Glutamatergic neuron (in vitro differentiated cells): Measurements from ENCODE around the gene IDUA. TPM values are rescaled to one million over a fixed set of nuclear protein-coding genes. Genes with fewer than 3 reads are reported as not detected.

ENCODE experiments used
- DNase-seq: peaks from one replicate; pipeline ENCODE4 v3.0.0; 2022
- H3K27ac Mint-ChIP-seq: one replicate; pipeline ENCODE4 v1.8.0; 2020; ENCODE audit warnings: mild to moderate bottlenecking, mixed read lengths, inconsistent platforms; ENCODE audit not compliant: unreplicated experiment
- H3K27me3 Mint-ChIP-seq: one replicate; pipeline ENCODE4 v1.8.0; 2020; ENCODE audit warnings: mild to moderate bottlenecking, moderate library complexity, mixed read lengths, inconsistent platforms; ENCODE audit not compliant: unreplicated experiment
- H3K36me3 Mint-ChIP-seq: one replicate; pipeline ENCODE4 v1.8.0; 2020; ENCODE audit warnings: mild to moderate bottlenecking, mixed read lengths, inconsistent platforms; ENCODE audit not compliant: unreplicated experiment
- H3K4me1 Mint-ChIP-seq: one replicate; pipeline ENCODE4 v1.8.0; 2020; ENCODE audit warnings: mild to moderate bottlenecking, low read depth, mixed read lengths, inconsistent platforms; ENCODE audit not compliant: unreplicated experiment
- H3K4me3 Mint-ChIP-seq: one replicate; pipeline ENCODE4 v1.8.0; 2020; ENCODE audit warnings: mild to moderate bottlenecking, mixed read lengths, inconsistent platforms; ENCODE audit not compliant: unreplicated experiment
- H3K9me3 Mint-ChIP-seq: one replicate; pipeline ENCODE4 v1.8.0; 2020; ENCODE audit warnings: mild to moderate bottlenecking, moderate library complexity, mixed read lengths, inconsistent platforms; ENCODE audit not compliant: unreplicated experiment
- CTCF ChIP-seq: fragments of 200-600 bp; sonication (generic); IDR thresholded peaks from one replicate; pipeline ENCODE4 v1.5.0; 2021; ENCODE audit not compliant: partially characterized antibody, unreplicated experiment
- total RNA-seq: library from RNA; stranded (reverse); fragmentation: NEBNext Ultra II Directional; extraction: Animal tissue kit (Norgen Biotek cat#: 25700); gene quantifications from one replicate; pipeline ENCODE4 v1.2.1, GENCODE V29; 2021; ENCODE audit not compliant: unreplicated experiment

Gene IDUA
- total RNA-seq, 1 donor from 2014 or later, result 20.3 TPM

DNA sequence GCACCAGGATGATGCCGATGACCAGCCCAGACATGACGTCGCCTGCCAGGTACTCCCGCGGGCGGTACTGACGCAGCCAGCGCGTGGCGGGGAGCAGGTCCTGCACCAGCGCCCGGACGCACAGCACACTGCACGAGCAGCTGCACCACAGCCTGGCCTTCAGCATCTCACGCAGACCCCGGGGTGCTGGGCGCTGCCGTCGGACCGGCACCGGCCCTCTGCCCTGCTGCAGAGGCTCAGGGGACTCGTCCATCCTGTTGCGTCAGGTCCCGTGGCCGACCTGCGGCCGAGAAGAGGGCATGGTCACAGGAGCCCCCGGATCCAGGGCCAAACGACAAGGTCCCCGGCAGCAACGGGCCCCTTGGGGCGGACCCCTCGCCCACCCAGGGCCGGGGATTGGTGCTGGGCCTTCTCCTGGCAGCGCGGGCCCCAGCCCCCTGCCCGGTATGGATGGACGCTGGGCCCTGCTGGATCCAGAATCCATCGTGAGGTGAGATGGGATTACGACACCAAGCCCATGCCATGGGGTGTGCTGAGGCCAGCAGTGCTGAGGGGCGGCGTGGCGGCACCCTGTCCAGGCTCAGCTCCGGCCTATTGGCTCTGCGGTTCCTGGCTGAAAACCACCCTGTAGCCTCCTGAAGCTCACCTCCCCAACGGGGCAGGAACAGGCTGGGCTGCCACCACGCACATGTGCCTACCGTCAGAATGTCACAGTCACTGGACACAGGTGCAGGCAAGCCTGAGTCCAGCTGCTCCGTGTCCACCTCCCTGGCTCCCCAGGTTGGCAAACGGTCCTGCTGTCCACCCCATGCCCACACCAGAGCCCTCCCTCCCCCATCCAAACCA is 4.8 kb downstream of the IDUA start:
- H3K9me3 Mint-ChIP-seq, result peaks cover 3% of the 10 kb centered on the region

DNA sequence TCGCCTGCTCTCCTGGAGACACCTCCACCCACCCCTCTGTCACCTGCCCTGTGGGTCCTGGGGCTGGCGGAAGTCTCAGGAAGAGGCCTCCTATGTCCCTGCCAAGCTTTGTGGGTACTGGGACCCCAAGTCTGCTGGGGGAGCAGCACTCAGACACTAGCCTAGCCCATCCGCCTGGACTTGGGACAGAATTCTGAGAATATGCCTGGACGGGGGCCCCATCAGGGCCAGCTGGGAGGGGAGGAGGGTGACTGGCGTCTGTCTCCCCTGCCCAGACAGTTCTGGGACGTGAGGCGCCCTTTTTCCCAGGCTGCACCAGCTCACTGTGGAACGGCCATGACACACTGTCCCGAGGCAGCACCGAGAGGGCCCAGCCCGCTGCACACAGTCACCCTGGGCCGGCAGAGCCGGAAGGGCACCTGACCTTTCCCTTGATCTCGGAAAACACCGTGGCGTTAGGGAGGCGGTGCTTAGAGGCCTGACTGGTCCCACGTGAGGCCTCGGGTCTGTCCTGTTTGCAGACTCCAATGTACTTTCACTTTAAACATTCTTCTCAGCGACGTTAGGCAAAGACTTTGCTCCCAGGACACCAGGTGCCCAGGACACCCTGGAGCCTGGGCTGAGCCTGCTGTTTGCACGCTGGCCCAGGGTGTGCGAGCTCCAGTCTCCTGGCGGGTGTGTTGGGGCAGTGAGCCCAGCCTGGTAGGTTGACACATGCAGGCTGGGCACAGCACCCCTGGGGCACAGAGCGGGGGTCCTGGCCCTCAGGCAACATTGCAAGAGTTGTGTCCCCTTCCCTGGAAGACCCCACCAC is 5.7 kb downstream of the IDUA start:
- Mint-ChIP-seq H3K27ac (no peak overlapping the region), H3K4me1 (no peaks in the 10 kb centered on the region), H3K27me3 (peaks cover 2% of the 10 kb centered on the region)

More for the DNA sequence above, 4.8 kb downstream of the IDUA start:
- H3K36me3 Mint-ChIP-seq, result no peaks in the 10 kb centered on the region
- H3K27me3 Mint-ChIP-seq, result peaks cover 2% of the 10 kb centered on the region
- no peak overlapping the region for H3K27ac Mint-ChIP-seq
- TF ChIP-seq CTCF, result no peak
- H3K4me1 Mint-ChIP-seq, result no peaks in the 10 kb centered on the region
- no peak overlapping the region for H3K4me3 Mint-ChIP-seq
- peak; percentile 13 for DNase-seq

GRCh38 chr4:993111-994029 is 6.5 kb downstream of the IDUA start, which contains the start of gene SLC26A1:
TSS of gene SLC26A1 (minus strand) at chr4:993404. CDS start at chr4:991703, 1,701 bp downstream.
- DNase-seq, result peak; percentile 7
- Mint-ChIP-seq H3K4me1 (no peaks in the 10 kb centered on the region), H3K27ac (no peak within 1 kb of the TSS), H3K9me3 (peaks cover 3% of the 10 kb centered on the region), H3K27me3 (peaks cover 3% of the 10 kb centered on the region), H3K36me3 (no peaks in the 10 kb centered on the region), H3K4me3 (no peak within 1 kb of the TSS)
- TF ChIP-seq CTCF, result no peak

More for the DNA sequence above, 5.7 kb downstream of the IDUA start:
- TF ChIP-seq CTCF, result no peak
- no peaks in the 10 kb centered on the region for H3K36me3 Mint-ChIP-seq
- DNase-seq, result peak; percentile 27
- peaks cover 3% of the 10 kb centered on the region for H3K9me3 Mint-ChIP-seq
- H3K4me3 Mint-ChIP-seq, result no peak overlapping the region

DNA sequence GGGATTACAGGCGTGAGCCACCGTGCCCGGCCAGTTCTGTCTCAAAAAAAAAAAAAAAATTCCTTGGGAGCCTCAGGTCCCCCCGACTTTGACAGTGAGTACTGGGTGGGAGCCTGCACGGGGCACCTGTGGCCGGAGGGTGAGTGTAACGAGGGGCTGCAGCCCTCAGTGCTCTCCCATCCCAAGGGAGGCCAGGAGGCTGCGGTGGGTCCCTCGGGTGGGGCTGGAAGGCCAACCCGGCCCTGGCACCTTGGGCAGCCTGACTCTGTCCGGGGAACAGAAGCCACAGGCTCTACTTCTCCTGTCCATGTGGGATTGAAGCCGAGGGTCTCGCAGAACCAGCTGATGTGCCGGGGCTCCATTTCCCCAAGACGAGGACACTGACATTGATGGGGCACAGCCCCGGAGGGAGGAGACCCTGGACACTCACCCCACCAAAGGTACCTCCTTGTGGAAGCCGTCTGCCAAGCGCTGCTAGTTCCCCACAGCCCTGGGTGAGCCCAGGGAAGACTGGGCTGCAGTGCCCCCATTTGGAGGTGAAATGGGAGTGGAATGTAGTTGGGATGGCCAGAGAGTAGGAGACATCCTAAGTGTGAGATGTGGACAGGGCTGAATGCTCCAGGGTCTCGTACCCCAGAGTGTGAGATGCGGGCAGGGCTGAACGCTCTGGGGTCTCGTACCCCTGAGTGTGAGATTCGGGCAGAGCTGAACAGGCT is 8.6 kb downstream of the IDUA start:
- peaks cover 6% of the 10 kb centered on the region for H3K9me3 Mint-ChIP-seq
- DNase-seq, result no peak
- H3K27ac Mint-ChIP-seq, result no peak overlapping the region
- H3K36me3 Mint-ChIP-seq, result no peaks in the 10 kb centered on the region
- peaks cover 3% of the 10 kb centered on the region for H3K4me1 Mint-ChIP-seq
- H3K4me3 Mint-ChIP-seq, result no peak overlapping the region
- TF ChIP-seq CTCF, result no peak
- H3K27me3 Mint-ChIP-seq, result peaks cover 12% of the 10 kb centered on the region
